Natural killer cell (primary cell): ENCODE measurements around the gene DLG1. TPM values are rescaled to one million over a fixed set of nuclear protein-coding genes. Genes with fewer than 3 reads are reported as not detected.

Experiments
- ATAC-seq, 3 donors: fragments of 150-1000 bp in 2 of 3; fragments of 200-7000 bp in 1 of 3; cut with Tn5 transposase; 1 replicate in 1 of 3; 2 replicates in 2 of 3; pipeline ENCODE4 v1.10.0; 2021; ENCODE audit warnings: mild to moderate bottlenecking in 2 of 3, moderate library complexity in 2 of 3
- DNase-seq, 2 donors: peaks; one replicate each; pipeline versions ENCODE4 v3.0.0 to v3.0.0-alpha.2; 2013 to 2021; ENCODE audit warnings: mixed read lengths in 1 of 2
- H3K27ac ChIP-seq: one replicate; pipeline ENCODE4 v1.5.1; 2013; ENCODE audit warnings: mild to moderate bottlenecking, low read length
- H3K27me3 ChIP-seq: one replicate; pipeline ENCODE4 v1.6.1; 2013; ENCODE audit warnings: low read length; ENCODE audit not compliant: control insufficient read depth, insufficient read depth
- H3K36me3 ChIP-seq: one replicate; pipeline ENCODE4 v1.6.1; 2013; ENCODE audit warnings: low read length; ENCODE audit not compliant: control insufficient read depth, insufficient read depth
- H3K4me1 ChIP-seq: one replicate; pipeline ENCODE4 v1.6.1; 2013; ENCODE audit warnings: low read length; ENCODE audit not compliant: control insufficient read depth, insufficient read depth
- H3K4me3 ChIP-seq: one replicate; pipeline ENCODE4 v1.5.1; 2013; ENCODE audit warnings: low read length
- H3K9me3 ChIP-seq: one replicate; pipeline ENCODE4 v1.6.1; 2013; ENCODE audit warnings: low read length; ENCODE audit not compliant: control insufficient read depth, insufficient read depth
- H3K27ac Mint-ChIP-seq, 2 donors: one replicate each; pipeline ENCODE4 v1.8.0; 2022; ENCODE audit warnings: mild to moderate bottlenecking in 2 of 2, mixed read lengths in 2 of 2, moderate library complexity in 1 of 2
- H3K27me3 Mint-ChIP-seq, 2 donors: one replicate each; pipeline ENCODE4 v1.8.0; 2022; ENCODE audit warnings: low read depth in 2 of 2, mixed read lengths in 2 of 2
- H3K36me3 Mint-ChIP-seq: one replicate; pipeline ENCODE4 v1.8.0; 2022; ENCODE audit warnings: mixed read lengths
- H3K4me1 Mint-ChIP-seq, 2 donors: one replicate each; pipeline ENCODE4 v1.8.0; 2022; ENCODE audit warnings: mixed read lengths in 2 of 2
- H3K4me3 Mint-ChIP-seq: one replicate; pipeline ENCODE4 v1.8.0; 2022; ENCODE audit warnings: mild to moderate bottlenecking, moderate library complexity, mixed read lengths
- H3K9me3 Mint-ChIP-seq, 2 donors: one replicate each; pipeline ENCODE4 v1.8.0; 2022; ENCODE audit warnings: mixed read lengths in 2 of 2
- WGBS: methylation state at CpG from one replicate; pipeline ENCODE4 v1.1.7; 2013; ENCODE audit warnings: missing lambda C conversion rate; ENCODE audit not compliant: insufficient coverage; 5-methylcytosine and 5-hydroxymethylcytosine counted together
- intact Hi-C: fragments of 100-400 bp; cut with micrococcal nuclease; formaldehyde crosslinking; loops from one replicate; pipeline ENCODE4 v1.14.2; 2022
- total RNA-seq, 4 donors: library from RNA; stranded (reverse); fragments of 120-200 nt in 1 of 4; gene quantifications; one replicate each; pipeline versions ENCODE4 v1.2.3 to v1.2.4, GENCODE V29; 2013 to 2022
- TF ChIP-seq, protein P1 (sequence below): fragments of 200-600 bp; IDR thresholded peaks from one replicate; pipeline ENCODE4 v1.8.0; 2022; ENCODE audit warnings: antibody characterized with exemption

The DLG1 gene
- total RNA-seq, 3 donors from 2014 or later (not counting 1 experiment from before 2014, with no cell fraction given), result 82.0 to 91.8 (median 89.0) TPM

DNA sequence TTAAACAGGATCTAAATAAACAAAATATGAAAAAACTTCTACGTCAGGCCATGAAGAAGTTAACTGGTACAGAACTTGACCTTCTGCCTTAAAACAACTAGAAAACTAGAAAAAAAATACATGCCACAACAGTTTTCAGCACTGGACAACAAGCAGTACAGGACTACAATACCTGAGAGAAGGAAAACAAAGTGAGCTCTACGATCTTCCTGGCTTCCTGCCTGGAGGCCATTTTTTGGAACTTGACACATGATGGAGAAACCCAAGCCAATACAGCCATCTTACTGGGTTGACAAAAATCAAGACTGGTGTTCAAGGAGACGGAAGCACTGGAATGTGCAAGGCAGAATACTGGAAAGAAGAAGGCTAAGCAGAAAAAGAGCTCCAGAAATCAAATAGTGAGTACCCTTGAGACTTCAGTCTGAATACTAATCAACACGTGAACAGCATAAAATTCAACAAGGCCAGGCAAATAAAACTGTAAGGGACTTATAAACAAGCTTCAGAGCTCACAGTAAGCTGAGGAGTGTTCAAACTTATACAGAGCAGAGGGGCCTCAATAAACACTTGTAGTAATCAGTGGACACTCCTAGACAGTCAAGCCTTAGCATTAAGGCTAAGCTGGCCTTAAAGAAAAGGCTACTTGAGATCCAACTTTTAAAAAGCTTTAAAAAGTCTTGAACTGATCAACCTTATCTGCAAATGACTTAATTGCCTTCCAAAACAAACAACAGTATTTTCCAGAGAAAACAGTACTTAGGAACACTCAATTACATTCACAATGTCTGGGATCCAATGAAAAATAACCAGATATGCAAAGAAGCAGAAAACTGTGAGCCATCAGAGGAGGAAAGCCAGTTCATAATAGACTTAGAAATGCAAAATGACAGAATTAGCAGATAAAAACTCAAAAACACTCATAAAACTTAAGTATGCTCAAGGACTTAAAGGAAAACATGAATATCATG is 63.2 kb downstream of the DLG1 start:
- Histone ChIP-seq H3K9me3 (peaks cover 3% of the 10 kb centered on the region), H3K36me3 (no peaks in the 10 kb centered on the region), H3K4me3 (no peak overlapping the region), H3K27me3 (no peaks in the 10 kb centered on the region), H3K27ac (no peak overlapping the region), H3K4me1 (no peaks in the 10 kb centered on the region)
- Mint-ChIP-seq H3K27ac (no peak overlapping the region), H3K36me3 (peaks cover 15% of the 10 kb centered on the region), H3K4me1 (peaks cover 53 to 61% of the 10 kb centered on the region in 2 donors), H3K4me3 (no peak overlapping the region), H3K27me3 (no peaks in the 10 kb centered on the region), H3K9me3 (peaks cover 0 to 2% of the 10 kb centered on the region in 2 donors)
- intact Hi-C loops, result no loop called here
- ATAC-seq, result no peak
- TF ChIP-seq, protein P1, sequence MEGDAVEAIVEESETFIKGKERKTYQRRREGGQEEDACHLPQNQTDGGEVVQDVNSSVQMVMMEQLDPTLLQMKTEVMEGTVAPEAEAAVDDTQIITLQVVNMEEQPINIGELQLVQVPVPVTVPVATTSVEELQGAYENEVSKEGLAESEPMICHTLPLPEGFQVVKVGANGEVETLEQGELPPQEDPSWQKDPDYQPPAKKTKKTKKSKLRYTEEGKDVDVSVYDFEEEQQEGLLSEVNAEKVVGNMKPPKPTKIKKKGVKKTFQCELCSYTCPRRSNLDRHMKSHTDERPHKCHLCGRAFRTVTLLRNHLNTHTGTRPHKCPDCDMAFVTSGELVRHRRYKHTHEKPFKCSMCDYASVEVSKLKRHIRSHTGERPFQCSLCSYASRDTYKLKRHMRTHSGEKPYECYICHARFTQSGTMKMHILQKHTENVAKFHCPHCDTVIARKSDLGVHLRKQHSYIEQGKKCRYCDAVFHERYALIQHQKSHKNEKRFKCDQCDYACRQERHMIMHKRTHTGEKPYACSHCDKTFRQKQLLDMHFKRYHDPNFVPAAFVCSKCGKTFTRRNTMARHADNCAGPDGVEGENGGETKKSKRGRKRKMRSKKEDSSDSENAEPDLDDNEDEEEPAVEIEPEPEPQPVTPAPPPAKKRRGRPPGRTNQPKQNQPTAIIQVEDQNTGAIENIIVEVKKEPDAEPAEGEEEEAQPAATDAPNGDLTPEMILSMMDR, result no peak
- no peak for DNase-seq
- WGBS, result 93% methylated on average over 4 of the region's 4 CpGs

DNA sequence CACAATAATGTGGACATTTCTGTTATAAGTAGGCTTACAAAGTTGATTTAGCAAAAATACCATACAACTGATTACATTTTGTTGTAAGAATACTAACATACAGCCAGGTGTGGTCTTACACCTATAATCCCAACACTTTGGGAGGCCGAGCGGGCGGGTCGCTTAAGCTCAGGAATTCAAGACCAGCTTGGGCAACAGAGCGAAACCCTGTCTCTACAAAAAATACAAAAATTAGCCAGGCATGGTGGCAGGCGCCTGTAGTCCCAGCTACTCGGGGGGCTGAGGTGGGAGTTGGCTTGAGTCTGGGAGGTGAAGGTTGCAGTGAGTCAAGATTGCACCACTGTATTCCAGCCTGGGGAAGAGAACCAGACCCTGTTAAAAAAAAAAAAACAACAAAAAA is 67.1 kb downstream of the DLG1 start:
- 98% methylated on average over 7 of the region's 7 CpGs for whole genome bisulfite sequencing
- Histone ChIP-seq H3K9me3 (peaks cover 3% of the 10 kb centered on the region), H3K4me1 (no peaks in the 10 kb centered on the region), H3K27ac (no peak overlapping the region), H3K27me3 (no peaks in the 10 kb centered on the region), H3K36me3 (no peaks in the 10 kb centered on the region), H3K4me3 (no peak overlapping the region)
- ATAC-seq, result no peak
- Mint-ChIP-seq H3K9me3 (no peaks in the 10 kb centered on the region), H3K4me1 (peaks cover 30 to 38% of the 10 kb centered on the region in 2 donors), H3K27me3 (no peaks in the 10 kb centered on the region), H3K4me3 (no peak overlapping the region), H3K36me3 (peaks cover 11% of the 10 kb centered on the region), H3K27ac (no peak overlapping the region)
- TF ChIP-seq, protein P1, result no peak
- no peak for DNase-seq
- intact Hi-C loops, result no loop called here

DNA sequence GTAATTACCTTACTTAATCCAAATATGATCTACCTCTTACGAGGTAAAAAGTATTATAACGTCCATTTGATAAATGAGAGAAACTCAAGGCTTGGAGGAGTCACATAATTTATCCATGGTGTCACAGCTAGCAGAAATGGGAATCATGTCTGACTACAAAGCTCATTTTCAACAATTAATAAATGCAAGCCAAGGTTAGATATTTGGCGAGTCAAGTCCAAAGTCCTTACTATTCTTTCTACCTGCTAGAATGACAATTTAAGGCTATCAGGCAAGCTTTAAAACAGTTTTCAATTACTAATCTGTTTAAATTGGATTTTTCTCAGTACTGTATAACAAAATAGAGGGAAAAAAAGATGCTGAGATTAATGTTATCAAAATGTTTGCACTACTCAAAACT is 68.6 kb downstream of the DLG1 start:
- no peaks in the 10 kb centered on the region for H3K9me3 Mint-ChIP-seq
- peaks cover 19 to 33% of the 10 kb centered on the region in 2 donors for H3K4me1 Mint-ChIP-seq
- Histone ChIP-seq H3K27me3 (no peaks in the 10 kb centered on the region), H3K27ac (no peak overlapping the region), H3K4me3 (no peak overlapping the region), H3K4me1 (no peaks in the 10 kb centered on the region), H3K36me3 (no peaks in the 10 kb centered on the region), H3K9me3 (no peaks in the 10 kb centered on the region)
- WGBS, result 100% methylated on average over 3 of the region's 3 CpGs
- no peak overlapping the region for H3K27ac Mint-ChIP-seq
- intact Hi-C loops, result no loop called here
- no peaks in the 10 kb centered on the region for H3K27me3 Mint-ChIP-seq
- no peaks in the 10 kb centered on the region for H3K36me3 Mint-ChIP-seq
- DNase-seq, result no peak
- no peak for ATAC-seq
- TF ChIP-seq, protein P1, result no peak
- no peak overlapping the region for H3K4me3 Mint-ChIP-seq
